ENCODE data around the gene LRWD1.

GRCh38 chr7:102449136-102449535 is 15.6 kb upstream of the LRWD1 start:
- TF ChIP-seq, protein P1, sequence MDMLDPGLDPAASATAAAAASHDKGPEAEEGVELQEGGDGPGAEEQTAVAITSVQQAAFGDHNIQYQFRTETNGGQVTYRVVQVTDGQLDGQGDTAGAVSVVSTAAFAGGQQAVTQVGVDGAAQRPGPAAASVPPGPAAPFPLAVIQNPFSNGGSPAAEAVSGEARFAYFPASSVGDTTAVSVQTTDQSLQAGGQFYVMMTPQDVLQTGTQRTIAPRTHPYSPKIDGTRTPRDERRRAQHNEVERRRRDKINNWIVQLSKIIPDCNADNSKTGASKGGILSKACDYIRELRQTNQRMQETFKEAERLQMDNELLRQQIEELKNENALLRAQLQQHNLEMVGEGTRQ (CRISPR knock-in tag; IDR thresholded peaks at IDR 0.05), result no peak
- TF ChIP-seq RUNX1 (IDR thresholded peaks at IDR 0.05; ENCODE audit: low read depth), result no peak
- no peak for TF ChIP-seq RAD21 (CRISPR knock-in tag; conservative IDR thresholded peaks at IDR 0.05 in 1 of 2, IDR thresholded peaks at IDR 0.05 in 1 of 2)
- TF ChIP-seq, protein P2, sequence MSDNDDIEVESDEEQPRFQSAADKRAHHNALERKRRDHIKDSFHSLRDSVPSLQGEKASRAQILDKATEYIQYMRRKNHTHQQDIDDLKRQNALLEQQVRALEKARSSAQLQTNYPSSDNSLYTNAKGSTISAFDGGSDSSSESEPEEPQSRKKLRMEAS (CRISPR knock-in tag; IDR thresholded peaks at IDR 0.05), result no peak
- TF ChIP-seq TAF1 (IDR thresholded peaks at IDR 0.05; ENCODE audit: control insufficient read depth, extremely low read depth, insufficient read depth, low read length, severe bottlenecking), result no peak
- no peak for TF ChIP-seq ZNF766 (CRISPR knock-in tag; conservative IDR thresholded peaks at IDR 0.05)
- TF ChIP-seq, protein P3, sequence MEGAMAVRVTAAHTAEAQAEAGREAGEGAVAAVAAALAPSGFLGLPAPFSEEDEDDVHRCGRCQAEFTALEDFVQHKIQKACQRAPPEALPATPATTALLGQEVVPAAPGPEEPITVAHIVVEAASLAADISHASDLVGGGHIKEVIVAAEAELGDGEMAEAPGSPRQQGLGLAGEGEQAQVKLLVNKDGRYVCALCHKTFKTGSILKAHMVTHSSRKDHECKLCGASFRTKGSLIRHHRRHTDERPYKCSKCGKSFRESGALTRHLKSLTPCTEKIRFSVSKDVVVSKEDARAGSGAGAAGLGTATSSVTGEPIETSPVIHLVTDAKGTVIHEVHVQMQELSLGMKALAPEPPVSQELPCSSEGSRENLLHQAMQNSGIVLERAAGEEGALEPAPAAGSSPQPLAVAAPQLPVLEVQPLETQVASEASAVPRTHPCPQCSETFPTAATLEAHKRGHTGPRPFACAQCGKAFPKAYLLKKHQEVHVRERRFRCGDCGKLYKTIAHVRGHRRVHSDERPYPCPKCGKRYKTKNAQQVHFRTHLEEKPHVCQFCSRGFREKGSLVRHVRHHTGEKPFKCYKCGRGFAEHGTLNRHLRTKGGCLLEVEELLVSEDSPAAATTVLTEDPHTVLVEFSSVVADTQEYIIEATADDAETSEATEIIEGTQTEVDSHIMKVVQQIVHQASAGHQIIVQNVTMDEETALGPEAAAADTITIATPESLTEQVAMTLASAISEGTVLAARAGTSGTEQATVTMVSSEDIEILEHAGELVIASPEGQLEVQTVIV (CRISPR knock-in tag; IDR thresholded peaks at IDR 0.05; ENCODE audit: borderline replicate concordance), result no peak
- TF ChIP-seq MEF2A (IDR thresholded peaks at IDR 0.05; ENCODE audit: control insufficient read depth, low read depth, low read length), result no peak
- TF ChIP-seq JUN (IDR thresholded peaks at IDR 0.05; ENCODE audit: borderline replicate concordance, low read depth, low read length), result no peak
- no peak for TF ChIP-seq JUN (CRISPR knock-in tag; IDR thresholded peaks at IDR 0.05; ENCODE audit: borderline replicate concordance)
- TF ChIP-seq FOS (IDR thresholded peaks at IDR 0.05; ENCODE audit: extremely low read depth, insufficient read length), result no peak

Measured in K562 (cell line).